Heart right ventricle (tissue), 16 donors: ENCODE measurements around the gene RBM33. TPM values are rescaled to one million over a fixed set of nuclear protein-coding genes. Genes with fewer than 3 reads are reported as not detected.

Experiments used
- ATAC-seq, 8 donors: fragments of 200-7000 bp; cut with Tn5 transposase; one replicate each; pipeline ENCODE4 v1.9.1; 2020; ENCODE audit warnings: mild to moderate bottlenecking in 8 of 8, moderate library complexity in 8 of 8, moderate number of reproducible peaks in 1 of 8
- DNase-seq, 2 donors: peaks; one replicate each; pipeline ENCODE4 v3.0.0-alpha.2; 2020
- H3K27ac ChIP-seq, 10 donors: fragments of 200-600 bp; sonication (generic) in 2 of 10; one replicate each; pipeline versions ENCODE4 v1.5.0 to v1.8.0; 2020 to 2022; ENCODE audit warnings: mild to moderate bottlenecking in 3 of 10
- H3K27me3 ChIP-seq, 7 donors: fragments of 200-600 bp; one replicate each; pipeline ENCODE4 v1.8.0; 2021 to 2022; ENCODE audit warnings: mild to moderate bottlenecking in 2 of 7
- H3K36me3 ChIP-seq, 9 donors: fragments of 200-600 bp; sonication (generic) in 1 of 9; one replicate each; pipeline versions ENCODE4 v1.5.0 to v1.8.0; 2020 to 2022; ENCODE audit warnings: mild to moderate bottlenecking in 2 of 9
- H3K4me1 ChIP-seq, 9 donors: fragments of 200-600 bp; sonication (generic) in 1 of 9; one replicate each; pipeline versions ENCODE4 v1.5.0 to v1.8.0; 2020 to 2022; ENCODE audit warnings: mild to moderate bottlenecking in 4 of 9
- H3K4me3 ChIP-seq, 10 donors: fragments of 200-600 bp; sonication (generic) in 2 of 10; one replicate each; pipeline versions ENCODE4 v1.5.0 to v1.8.0; 2020 to 2022; ENCODE audit warnings: mild to moderate bottlenecking in 7 of 10, moderate library complexity in 2 of 10
- H3K9me3 ChIP-seq, 11 donors: fragments of 200-600 bp in 10 of 11; sonication (generic) in 2 of 11; one replicate each; pipeline versions ENCODE4 v1.5.0 to v1.8.0; 2013 to 2022; ENCODE audit warnings: mild to moderate bottlenecking in 2 of 11, control low read depth in 1 of 11, moderate library complexity in 1 of 11
- WGBS, 2 donors: extraction: QIAGEN DNeasy Blood & Tissue Kit; methylation state at CpG; one replicate each; pipeline ENCODE4 v1.1.7; 2013; ENCODE audit warnings: inconsistent platforms in 1 of 2; 5-methylcytosine and 5-hydroxymethylcytosine counted together
- intact Hi-C, 10 donors: fragments of 100-400 bp; cut with DNase I; formaldehyde crosslinking; loops; one replicate each; pipeline versions ENCODE4 v1.11.1 to v1.14.2; 2022
- polyA plus RNA-seq, 2 donors: library from polyadenylated mRNA; stranded (reverse); fragments of 200-250 nt; gene quantifications; one replicate each; pipeline ENCODE4 v1.2.3, GENCODE V29; 2013
- total RNA-seq, 10 donors: library from RNA; stranded (reverse); fragmentation: NEBNext Ultra II Directional in 3 of 10; extraction: Animal tissue kit (Norgen Biotek cat#: 25700) in 3 of 10; gene quantifications; one replicate each; pipeline versions ENCODE4 v1.2.1 to v1.2.4, GENCODE V29; 2021 to 2023
- TF ChIP-seq, protein P1 (sequence below), 9 donors: fragments of 200-600 bp; sonication (generic) in 2 of 9; IDR thresholded peaks; one replicate each; pipeline versions ENCODE4 v1.5.0 to v1.8.0; 2021 to 2022; ENCODE audit warnings: antibody characterized with exemption in 9 of 9, mild to moderate bottlenecking in 5 of 9, moderate library complexity in 1 of 9
- donor health status: Arrhythmogenic right ventricular cardiomyopathy.
- donor health status: ischemic (EF 13 %, LVEDD 7.1; RV severe dilation, severe dysfunction).
- donor health status: healthy with polysubstance abuse.
- donor health status: DM: no; HTN: yes; CAD: no.
- donor health status: DM: no; HTN: no; CAD: no.
- donor health status: ischemic (EF 25% LVEDD 6.9; RV normal size, moderate dysfunction).
- donor health status: ischemic (EF 25% LVEDD 5.7; RV mildly dilated, moderate dysfunction).
- donor health status: healthy.
- donor health status: DM: yes; HTN: yes; CAD: no.
- donor health status: Ischemic cardiomyopathy.
- donor health status: ischemic (EF 35%, LVEDD 5.7; RV mildly dilated, moderate dysfunction).
- donor health status: nonischemic (EF 11% LVEDD 7.7; RV severe dilation, severe dysfunction).
- donor health status: DM: yes; HTN: yes; CAD: no.
- donor health status: PGD.
- donor health status: ischemic (EF 29% LVEDD 5.4; RV normal size, mild dysfunction).
- donor health status: nonischemic (EF 23%, LVEDD 6.1; RV moderate dilation, normal function).

RBM33 gene
- total and polyA plus RNA-seq, 12 donors, result 9.5 to 44.6 (median 35.7) TPM

DNA sequence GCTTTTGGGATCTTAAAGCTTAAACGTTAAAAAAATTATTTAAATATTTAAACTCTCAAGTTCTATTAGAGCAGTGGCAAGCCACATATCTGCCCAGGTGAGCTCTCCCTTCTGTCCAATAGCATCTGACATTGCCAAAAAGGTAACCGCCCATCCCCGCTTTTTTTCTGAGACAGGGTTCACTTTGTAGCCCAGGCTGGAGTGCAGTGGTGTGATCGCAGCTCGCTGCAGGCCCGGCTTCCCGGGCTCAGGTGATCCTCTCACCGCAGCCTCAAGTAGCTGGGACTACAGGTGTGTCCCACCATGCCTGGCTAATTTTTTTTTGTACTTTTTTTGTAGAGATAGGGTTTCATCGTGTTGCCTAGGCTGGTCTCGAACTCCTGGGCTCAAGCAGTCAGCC, 83.2 kb downstream of the RBM33 start:
- H3K27ac ChIP-seq, result no peak overlapping the region
- WGBS, 2 donors, result 90 to 92% methylated on average over 10 of the region's 10 CpGs
- intact Hi-C loops, result no loop called here
- TF ChIP-seq, protein P1, sequence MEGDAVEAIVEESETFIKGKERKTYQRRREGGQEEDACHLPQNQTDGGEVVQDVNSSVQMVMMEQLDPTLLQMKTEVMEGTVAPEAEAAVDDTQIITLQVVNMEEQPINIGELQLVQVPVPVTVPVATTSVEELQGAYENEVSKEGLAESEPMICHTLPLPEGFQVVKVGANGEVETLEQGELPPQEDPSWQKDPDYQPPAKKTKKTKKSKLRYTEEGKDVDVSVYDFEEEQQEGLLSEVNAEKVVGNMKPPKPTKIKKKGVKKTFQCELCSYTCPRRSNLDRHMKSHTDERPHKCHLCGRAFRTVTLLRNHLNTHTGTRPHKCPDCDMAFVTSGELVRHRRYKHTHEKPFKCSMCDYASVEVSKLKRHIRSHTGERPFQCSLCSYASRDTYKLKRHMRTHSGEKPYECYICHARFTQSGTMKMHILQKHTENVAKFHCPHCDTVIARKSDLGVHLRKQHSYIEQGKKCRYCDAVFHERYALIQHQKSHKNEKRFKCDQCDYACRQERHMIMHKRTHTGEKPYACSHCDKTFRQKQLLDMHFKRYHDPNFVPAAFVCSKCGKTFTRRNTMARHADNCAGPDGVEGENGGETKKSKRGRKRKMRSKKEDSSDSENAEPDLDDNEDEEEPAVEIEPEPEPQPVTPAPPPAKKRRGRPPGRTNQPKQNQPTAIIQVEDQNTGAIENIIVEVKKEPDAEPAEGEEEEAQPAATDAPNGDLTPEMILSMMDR (IDR thresholded peaks at IDR 0.05), result no peak
- no peaks in the 10 kb centered on the region for H3K27me3 ChIP-seq
- H3K9me3 ChIP-seq, result no peaks in the 10 kb centered on the region
- H3K36me3 ChIP-seq, result peaks cover 0 to 71% (median 0%) of the 10 kb centered on the region in 9 donors
- H3K4me1 ChIP-seq, result peaks cover 2 to 55% (median 14%) of the 10 kb centered on the region in 9 donors
- ATAC-seq, result peak in 1 of 8 donors; percentile 10
- no peak for DNase-seq
- H3K4me3 ChIP-seq, result no peak overlapping the region

GRCh38 chr7:155728116-155728515, 83.7 kb downstream of the RBM33 start:
- H3K4me3 ChIP-seq, result no peak overlapping the region
- H3K36me3 ChIP-seq, result peaks cover 0 to 71% (median 0%) of the 10 kb centered on the region in 9 donors
- 61 to 62% methylated on average over 6 of the region's 6 CpGs for WGBS, 2 donors
- DNase-seq, result no peak
- H3K9me3 ChIP-seq, result no peaks in the 10 kb centered on the region
- intact Hi-C loops, result no loop called here
- peak in 5 of 8 donors; percentile 26 to 75 (median 48) for ATAC-seq
- peaks cover 5 to 60% (median 18%) of the 10 kb centered on the region in 9 donors for H3K4me1 ChIP-seq
- TF ChIP-seq, protein P1 (IDR thresholded peaks at IDR 0.05), result no peak
- H3K27ac ChIP-seq, result no peak overlapping the region
- H3K27me3 ChIP-seq, result no peaks in the 10 kb centered on the region

- H3K9me3 ChIP-seq, result no peaks in the 10 kb centered on the region
- H3K4me3 ChIP-seq, result no peak overlapping the region
- DNase-seq (no peak), ATAC-seq (no peak)
- TF ChIP-seq, protein P1 (IDR thresholded peaks at IDR 0.05), result no peak
- H3K36me3 ChIP-seq, result peaks cover 0 to 59% (median 0%) of the 10 kb centered on the region in 9 donors
- no peak overlapping the region for H3K27ac ChIP-seq
- H3K27me3 ChIP-seq, result no peaks in the 10 kb centered on the region
- intact Hi-C loops, result loop anchor here in 3 of 10 donors (10.0 kb wide), 2 partner anchors 85 to 345 kb away; partner anchors contain the start of gene RBM33 (in 3 of the 3)
- peaks cover 5 to 76% (median 23%) of the 10 kb centered on the region in 9 donors for H3K4me1 ChIP-seq
- WGBS, 2 donors, result 49 to 56% methylated on average over 6 of the region's 6 CpGs
These were observed 85.4 kb downstream of the RBM33 start for GRCh38 chr7:155729847-155730246.

DNA sequence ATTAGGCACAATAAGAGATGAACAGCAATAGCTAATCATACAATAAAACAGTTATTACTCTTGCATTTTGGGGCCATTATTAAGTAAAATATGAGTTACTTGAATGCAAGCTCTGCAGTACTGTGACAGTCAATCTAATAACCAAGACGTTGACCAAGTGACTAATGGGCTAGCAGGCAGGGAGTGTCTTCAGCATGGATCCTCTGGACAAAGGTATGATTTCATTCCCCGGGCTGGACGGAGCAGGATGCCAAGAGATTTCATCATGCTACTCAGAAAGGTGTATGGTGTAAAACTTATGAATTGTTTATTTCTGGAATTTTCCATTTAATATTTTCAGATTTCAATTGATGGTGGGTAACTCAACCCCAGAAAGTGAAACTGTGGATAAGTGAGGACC, 86.9 kb downstream of the RBM33 start:
- intact Hi-C loops, result loop anchor here in 3 of 10 donors (10.0 kb wide), 2 partner anchors 87 to 347 kb away; partner anchors contain the start of gene RBM33 (in 3 of the 3)
- H3K36me3 ChIP-seq, result peaks cover 0 to 71% (median 0%) of the 10 kb centered on the region in 9 donors
- no peaks in the 10 kb centered on the region for H3K27me3 ChIP-seq
- H3K9me3 ChIP-seq, result no peaks in the 10 kb centered on the region
- H3K27ac ChIP-seq, result no peak overlapping the region
- WGBS, 2 donors, result 73 to 74% methylated on average over 3 of the region's 3 CpGs
- H3K4me3 ChIP-seq, result no peak overlapping the region
- no peak for ATAC-seq
- peaks cover 5 to 64% (median 21%) of the 10 kb centered on the region in 9 donors for H3K4me1 ChIP-seq
- TF ChIP-seq, protein P1 (IDR thresholded peaks at IDR 0.05), result no peak
- DNase-seq, result no peak
